ENCODE data around the gene SLC2A6.

Gene SLC2A6

GRCh38 chr9:133477992-133478850, 678 bp downstream of the SLC2A6 start:
- peak in 1 of 2 donors; percentile 13 for DNase-seq (ENCODE audit: low read depth in 2 of 2)

GRCh38 chr9:133477461-133477860, 1.4 kb downstream of the SLC2A6 start:
- no peak for DNase-seq (ENCODE audit: low read depth in 2 of 2)

GRCh38 chr9:133476941-133477340, 2.0 kb downstream of the SLC2A6 start:
- DNase-seq (ENCODE audit: low read depth in 2 of 2), result no peak

GRCh38 chr9:133476036-133476931, 2.6 kb downstream of the SLC2A6 start:
- DNase-seq (ENCODE audit: low read depth in 2 of 2), result no peak

GRCh38 chr9:133475292-133476012, 3.4 kb downstream of the SLC2A6 start:
- no peak for DNase-seq (ENCODE audit: low read depth in 2 of 2)

- DNase-seq (ENCODE audit: low read depth in 2 of 2), result no peak
These were observed 4.0 kb downstream of the SLC2A6 start for GRCh38 chr9:133474853-133475252.

GRCh38 chr9:133474215-133474614, 4.7 kb downstream of the SLC2A6 start:
- no peak for DNase-seq (ENCODE audit: low read depth in 2 of 2)

- DNase-seq (ENCODE audit: low read depth in 2 of 2), result no peak
These were observed 5.2 kb downstream of the SLC2A6 start for GRCh38 chr9:133473743-133474142.

GRCh38 chr9:133472753-133473378, 6.0 kb downstream of the SLC2A6 start:
- no peak for DNase-seq (ENCODE audit: low read depth in 2 of 2)

- DNase-seq (ENCODE audit: low read depth in 2 of 2), result no peak
These were observed 6.6 kb downstream of the SLC2A6 start for GRCh38 chr9:133472277-133472645.

GRCh38 chr9:133471551-133472276, 7.2 kb downstream of the SLC2A6 start:
- DNase-seq (ENCODE audit: low read depth in 2 of 2), result no peak

GRCh38 chr9:133470988-133471387, 7.9 kb downstream of the SLC2A6 start:
- DNase-seq (ENCODE audit: low read depth in 2 of 2), result no peak

- DNase-seq (ENCODE audit: low read depth in 2 of 2), result no peak
These were observed 8.4 kb downstream of the SLC2A6 start for GRCh38 chr9:133470427-133470924.

- no peak for DNase-seq (ENCODE audit: low read depth in 2 of 2)
These were observed 10.0 kb downstream of the SLC2A6 start for GRCh38 chr9:133468777-133469421.

- DNase-seq (ENCODE audit: low read depth in 2 of 2), result no peak
These were observed 10.5 kb downstream of the SLC2A6 start for GRCh38 chr9:133468374-133468773.

- DNase-seq (ENCODE audit: low read depth in 2 of 2), result no peak
These were observed 11.8 kb downstream of the SLC2A6 start for GRCh38 chr9:133467101-133467500.

GRCh38 chr9:133465984-133466383, 12.9 kb downstream of the SLC2A6 start:
- no peak for DNase-seq (ENCODE audit: low read depth in 2 of 2)

- no peak for DNase-seq (ENCODE audit: low read depth in 2 of 2)
These were observed 14.3 kb downstream of the SLC2A6 start for GRCh38 chr9:133464638-133465037.

GRCh38 chr9:133463864-133464615, 14.9 kb downstream of the SLC2A6 start:
- no peak for DNase-seq (ENCODE audit: low read depth in 2 of 2)
